Heart left ventricle (tissue), 16 donors: Measurements from ENCODE around the gene LINGO3. TPM values are rescaled to one million over a fixed set of nuclear protein-coding genes. Genes with fewer than 3 reads are reported as not detected.

ENCODE experiments used
- ATAC-seq, 4 donors: fragments of 200-7000 bp; cut with Tn5 transposase; one replicate each; pipeline ENCODE4 v1.9.1; 2020 to 2022; ENCODE audit warnings: moderate library complexity in 4 of 4, mild to moderate bottlenecking in 3 of 4, moderate number of reproducible peaks in 1 of 4
- DNase-seq, 5 donors: peaks; one replicate each; pipeline ENCODE4 v3.0.0-alpha.2; 2020
- H3K27ac ChIP-seq, 12 donors: fragments of 200-600 bp; sonication (generic) in 4 of 12; one replicate each; pipeline versions ENCODE4 v1.5.0 to v1.8.0; 2016 to 2022; ENCODE audit warnings: mild to moderate bottlenecking in 2 of 12
- H3K27me3 ChIP-seq, 9 donors: fragments of 200-600 bp; sonication (generic) in 2 of 9; one replicate each; pipeline versions ENCODE4 v1.5.1 to v1.8.0; 2016 to 2022; ENCODE audit warnings: mild to moderate bottlenecking in 3 of 9
- H3K36me3 ChIP-seq, 9 donors: fragments of 200-600 bp; sonication (generic) in 2 of 9; one replicate each; pipeline versions ENCODE4 v1.5.0 to v1.8.0; 2018 to 2022; ENCODE audit warnings: mild to moderate bottlenecking in 2 of 9
- H3K4me1 ChIP-seq, 12 donors: fragments of 200-600 bp; sonication (generic) in 4 of 12; one replicate each; pipeline versions ENCODE4 v1.5.0 to v1.8.0; 2016 to 2022; ENCODE audit warnings: mild to moderate bottlenecking in 3 of 12
- H3K4me3 ChIP-seq, 12 donors: fragments of 200-600 bp; sonication (generic) in 4 of 12; one replicate each; pipeline versions ENCODE4 v1.5.0 to v1.8.0; 2017 to 2022; ENCODE audit warnings: mild to moderate bottlenecking in 9 of 12, moderate library complexity in 4 of 12
- H3K9me3 ChIP-seq, 12 donors: fragments of 200-600 bp; sonication (generic) in 4 of 12; one replicate each; pipeline versions ENCODE4 v1.5.0 to v1.8.0; 2016 to 2022; ENCODE audit warnings: mild to moderate bottlenecking in 1 of 12
- POLR2A ChIP-seq, 2 donors: fragments of 450-650 bp; IDR thresholded peaks; one replicate each; pipeline ENCODE4 v1.6.1; 2017; ENCODE audit warnings: antibody characterized with exemption in 2 of 2, mild to moderate bottlenecking in 2 of 2, moderate library complexity in 2 of 2
- WGBS, 4 donors: extraction: QIAGEN DNeasy Blood & Tissue Kit in 2 of 4; methylation state at CpG; one replicate each; pipeline versions ENCODE4 v1.1.5 to v1.1.7; 2013 to 2018; 5-methylcytosine and 5-hydroxymethylcytosine counted together
- intact Hi-C, 10 donors: fragments of 100-400 bp; cut with DNase I; formaldehyde crosslinking; loops; one replicate each; pipeline versions ENCODE4 v1.11.1 to v1.14.2; 2022
- long read RNA-seq, 3 donors: library from polyadenylated mRNA; unstranded; transcript quantifications; one replicate each; pipeline ENCODE4 v2.0.0, GENCODE V29; 2020 to 2021
- polyA plus RNA-seq, 2 donors: library from polyadenylated mRNA; stranded (reverse); fragments of 200-250 nt; gene quantifications; one replicate each; pipeline ENCODE4 v1.2.3, GENCODE V29; 2013
- total RNA-seq, 9 donors: library from RNA; depleted of rRNA in 2 of 9; stranded (reverse); fragments of >200 nt in 2 of 9; fragmentation: NEBNext Ultra II Directional in 3 of 9; extraction: Animal tissue kit (Norgen Biotek cat#: 25700) in 3 of 9; gene quantifications; one replicate each; pipeline versions ENCODE4 v1.1.0 to v1.2.4, GENCODE V29; 2016 to 2023
- TF ChIP-seq, protein P1 (sequence below), 12 donors: fragments of 200-600 bp; sonication (generic) in 4 of 12; IDR thresholded peaks; one replicate each; pipeline versions ENCODE4 v1.5.0 to v1.8.0; 2018 to 2022; ENCODE audit warnings: antibody characterized with exemption in 12 of 12, mild to moderate bottlenecking in 5 of 12
- donor health status: ischemic (EF 13 %, LVEDD 7.1; RV severe dilation, severe dysfunction).
- donor health status: healthy with polysubstance abuse.
- donor health status: DM: no; HTN: yes; CAD: no.
- donor health status: DM: no; HTN: no; CAD: no.
- donor health status: ischemic (EF 25% LVEDD 6.9; RV normal size, moderate dysfunction).
- donor health status: ischemic (EF 25% LVEDD 5.7; RV mildly dilated, moderate dysfunction).
- donor health status: healthy.
- donor health status: DM: yes; HTN: yes; CAD: no.
- donor health status: ischemic (EF 35%, LVEDD 5.7; RV mildly dilated, moderate dysfunction).
- donor health status: nonischemic (EF 11% LVEDD 7.7; RV severe dilation, severe dysfunction).
- donor health status: DM: yes; HTN: yes; CAD: no.
- donor health status: PGD.
- donor health status: ischemic (EF 29% LVEDD 5.4; RV normal size, mild dysfunction).
- donor health status: nonischemic (EF 23%, LVEDD 6.1; RV moderate dilation, normal function).

LINGO3 gene, protein sequence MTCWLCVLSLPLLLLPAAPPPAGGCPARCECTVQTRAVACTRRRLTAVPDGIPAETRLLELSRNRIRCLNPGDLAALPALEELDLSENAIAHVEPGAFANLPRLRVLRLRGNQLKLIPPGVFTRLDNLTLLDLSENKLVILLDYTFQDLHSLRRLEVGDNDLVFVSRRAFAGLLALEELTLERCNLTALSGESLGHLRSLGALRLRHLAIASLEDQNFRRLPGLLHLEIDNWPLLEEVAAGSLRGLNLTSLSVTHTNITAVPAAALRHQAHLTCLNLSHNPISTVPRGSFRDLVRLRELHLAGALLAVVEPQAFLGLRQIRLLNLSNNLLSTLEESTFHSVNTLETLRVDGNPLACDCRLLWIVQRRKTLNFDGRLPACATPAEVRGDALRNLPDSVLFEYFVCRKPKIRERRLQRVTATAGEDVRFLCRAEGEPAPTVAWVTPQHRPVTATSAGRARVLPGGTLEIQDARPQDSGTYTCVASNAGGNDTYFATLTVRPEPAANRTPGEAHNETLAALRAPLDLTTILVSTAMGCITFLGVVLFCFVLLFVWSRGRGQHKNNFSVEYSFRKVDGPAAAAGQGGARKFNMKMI
- total RNA-seq (under 1 TPM in 1 of 9 donors, not detected in 8; 0.50 TPM), polyA plus RNA-seq (not detected)
- long read RNA-seq, donor 1, result 0 reads
- long read RNA-seq, donor 2, result 0 reads
- long read RNA-seq, donor 3, result 0 reads

DNA sequence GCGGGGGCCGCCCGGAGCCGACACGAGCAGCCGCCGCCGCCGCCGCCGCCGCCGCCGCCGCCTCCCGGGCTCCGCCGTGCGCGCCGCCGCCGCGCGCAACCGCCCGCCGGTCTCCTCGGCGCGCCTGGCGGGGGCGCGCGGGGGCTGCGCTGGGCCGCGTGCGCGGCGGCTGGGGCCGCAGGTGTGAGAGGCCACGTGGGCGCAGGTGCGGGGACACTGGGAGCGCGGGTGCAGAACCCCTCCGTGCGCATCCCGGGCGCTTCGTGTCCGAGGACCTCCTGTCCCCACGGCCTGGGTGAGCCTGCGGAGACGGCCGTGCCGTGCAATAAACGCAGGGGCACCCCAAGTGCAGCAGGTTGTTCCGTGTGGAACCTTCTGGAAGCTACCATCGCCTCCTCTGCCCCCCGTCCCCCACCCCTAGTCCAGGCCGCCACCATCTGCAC, at the start of gene LINGO3:
LINGO3 (minus strand) TSS at position 41 of the 443 bp plus-strand sequence. CDS start 16,378 bp downstream, outside the sequence.
- TF ChIP-seq POLR2A (IDR thresholded peaks at IDR 0.05), result no peak
- TF ChIP-seq, protein P1, sequence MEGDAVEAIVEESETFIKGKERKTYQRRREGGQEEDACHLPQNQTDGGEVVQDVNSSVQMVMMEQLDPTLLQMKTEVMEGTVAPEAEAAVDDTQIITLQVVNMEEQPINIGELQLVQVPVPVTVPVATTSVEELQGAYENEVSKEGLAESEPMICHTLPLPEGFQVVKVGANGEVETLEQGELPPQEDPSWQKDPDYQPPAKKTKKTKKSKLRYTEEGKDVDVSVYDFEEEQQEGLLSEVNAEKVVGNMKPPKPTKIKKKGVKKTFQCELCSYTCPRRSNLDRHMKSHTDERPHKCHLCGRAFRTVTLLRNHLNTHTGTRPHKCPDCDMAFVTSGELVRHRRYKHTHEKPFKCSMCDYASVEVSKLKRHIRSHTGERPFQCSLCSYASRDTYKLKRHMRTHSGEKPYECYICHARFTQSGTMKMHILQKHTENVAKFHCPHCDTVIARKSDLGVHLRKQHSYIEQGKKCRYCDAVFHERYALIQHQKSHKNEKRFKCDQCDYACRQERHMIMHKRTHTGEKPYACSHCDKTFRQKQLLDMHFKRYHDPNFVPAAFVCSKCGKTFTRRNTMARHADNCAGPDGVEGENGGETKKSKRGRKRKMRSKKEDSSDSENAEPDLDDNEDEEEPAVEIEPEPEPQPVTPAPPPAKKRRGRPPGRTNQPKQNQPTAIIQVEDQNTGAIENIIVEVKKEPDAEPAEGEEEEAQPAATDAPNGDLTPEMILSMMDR (IDR thresholded peaks at IDR 0.05), result no peak
- no peaks in the 10 kb centered on the region for H3K36me3 ChIP-seq
- no peak within 1 kb of the TSS for H3K27ac ChIP-seq
- no peak for ATAC-seq
- H3K4me3 ChIP-seq, result peak within 1 kb of the TSS in 2 of 12 donors; percentile 19 to 39
- DNase-seq, result no peak
- H3K4me1 ChIP-seq, result peaks cover 0 to 14% (median 0%) of the 10 kb centered on the region in 12 donors
- intact Hi-C loops, result no loop called here
- H3K9me3 ChIP-seq, result no peaks in the 10 kb centered on the region
- WGBS, 4 donors, result 5 to 18% (median 11%) methylated on average over 15 to 63 of the region's 63 CpGs
- H3K27me3 ChIP-seq, result peaks cover 13 to 78% (median 49%) of the 10 kb centered on the region in 9 donors

DNA sequence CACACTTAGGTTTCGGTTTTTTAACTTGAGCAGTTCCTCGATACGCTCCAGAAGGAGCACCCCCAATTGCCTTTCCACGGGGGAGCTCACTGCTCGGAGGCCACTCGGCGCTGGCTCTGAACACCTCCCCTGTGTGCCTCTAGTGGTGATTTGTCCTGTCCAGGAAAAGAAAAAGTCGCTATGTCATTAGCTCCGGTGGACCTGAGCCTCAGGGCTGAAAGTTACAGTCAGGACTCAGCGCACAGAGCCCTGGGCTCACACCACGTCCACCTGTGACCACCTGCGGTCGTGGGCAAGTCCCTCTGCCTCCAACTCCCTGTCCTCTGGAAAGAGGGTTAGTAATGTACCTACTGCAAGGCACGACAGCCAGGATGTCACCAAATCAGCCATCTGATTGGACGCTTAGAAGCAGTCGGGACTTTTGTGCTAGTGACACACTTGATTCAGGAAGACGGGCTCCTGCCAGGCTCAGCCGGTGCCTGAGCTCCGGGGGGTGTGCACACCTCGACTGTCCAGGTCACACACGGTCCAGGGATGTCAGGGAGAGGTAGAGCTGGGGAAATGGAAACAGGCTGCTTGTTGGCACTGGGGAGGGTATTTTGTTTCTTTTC, 48.2 kb upstream of the LINGO3 start:
- no peak overlapping the region for H3K4me3 ChIP-seq
- no peaks in the 10 kb centered on the region for H3K9me3 ChIP-seq
- no peak overlapping the region for H3K27ac ChIP-seq
- ATAC-seq (peak in 1 of 4 donors; percentile 8), DNase-seq (no peak)
- no peaks in the 10 kb centered on the region for H3K4me1 ChIP-seq
- H3K27me3 ChIP-seq, result peaks cover 0 to 15% (median 5%) of the 10 kb centered on the region in 9 donors
- H3K36me3 ChIP-seq, result peaks cover 0 to 27% (median 13%) of the 10 kb centered on the region in 9 donors
- 82 to 86% (median 84%) methylated on average over 10 to 21 of the region's 21 CpGs for WGBS, 4 donors
- TF ChIP-seq, protein P1 (IDR thresholded peaks at IDR 0.05), result no peak
- TF ChIP-seq POLR2A (IDR thresholded peaks at IDR 0.05), result no peak
- intact Hi-C loops, result no loop called here

DNA sequence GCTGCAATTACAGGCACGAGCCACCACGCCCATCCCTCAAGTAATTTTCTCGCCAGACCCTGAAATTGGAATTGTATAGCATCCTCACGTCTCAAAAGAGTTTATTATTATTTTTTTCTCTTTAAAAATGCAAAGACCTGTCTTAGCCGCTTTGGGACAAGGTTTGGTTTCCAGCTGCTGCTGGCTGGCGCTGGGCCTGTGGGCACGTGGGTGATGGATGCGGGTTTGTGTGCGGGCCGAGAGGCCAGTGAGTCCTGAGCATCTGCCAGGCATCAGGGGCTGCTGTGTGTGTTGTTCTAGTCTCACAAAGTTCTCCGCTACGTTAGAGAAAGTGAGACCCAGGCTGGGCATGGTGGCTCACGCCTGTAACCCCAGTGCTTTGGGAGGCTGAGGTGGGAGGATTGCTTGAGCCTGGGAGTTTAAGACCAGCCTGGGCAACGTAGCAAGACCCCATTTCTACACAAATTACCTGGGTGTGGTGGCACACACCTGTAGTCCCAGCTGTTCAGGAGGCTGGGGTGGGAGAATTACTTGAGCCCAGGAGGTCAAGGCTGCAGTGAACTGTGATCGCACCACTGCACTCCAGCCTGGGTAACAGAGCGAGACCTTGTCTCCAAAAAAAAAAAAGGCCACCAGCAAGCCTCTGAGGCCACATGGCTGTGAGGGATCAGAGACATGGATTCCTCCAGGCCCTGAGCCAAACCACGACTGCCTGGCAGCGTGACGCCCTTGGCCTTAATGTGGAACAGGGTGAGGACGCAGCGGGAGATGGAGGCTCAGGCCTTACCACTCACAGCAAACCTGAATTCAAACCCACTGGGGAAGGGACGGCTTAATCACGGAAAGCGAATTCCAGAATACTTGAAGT, 47.4 kb upstream of the LINGO3 start:
- TF ChIP-seq, protein P1 (IDR thresholded peaks at IDR 0.05), result no peak
- TF ChIP-seq POLR2A (IDR thresholded peaks at IDR 0.05), result no peak
- ATAC-seq (no peak), DNase-seq (no peak)
- Histone ChIP-seq H3K27ac (no peak overlapping the region), H3K4me3 (no peak overlapping the region), H3K9me3 (no peaks in the 10 kb centered on the region), H3K36me3 (peaks cover 0 to 32% (median 17%) of the 10 kb centered on the region in 9 donors), H3K4me1 (no peaks in the 10 kb centered on the region), H3K27me3 (peaks cover 0 to 8% (median 1%) of the 10 kb centered on the region in 9 donors)
- intact Hi-C loops, result no loop called here
- 92 to 96% (median 93%) methylated on average over 23 to 24 of the region's 24 CpGs for WGBS, 4 donors
